K562 (cell line): ENCODE results near the gene TEP1. TPM values are rescaled to one million over a fixed set of nuclear protein-coding genes. Genes with fewer than 3 reads are reported as not detected.

Experiments
- ATAC-seq: fragments of 200-7000 bp; cut with Tn5 transposase; 3 replicates; pipeline ENCODE4 v1.9.1; 2020; ENCODE audit warnings: moderate library complexity
- BruUV-seq: library from RNA; stranded (reverse); fragments of 400-500 nt; replicated peaks from 2 replicates; lab custom pipeline; 2021; lab: Mats Ljungman, UMichigan
- CTCF ChIA-PET: fragments of 300-600 bp; formaldehyde crosslinking; extraction: SDS; loops from one replicate; lab custom pipeline; 2021; ENCODE audit warnings: low intra/inter-chr PET ratio; lab: Yijun Ruan, JAX
- POLR2A ChIA-PET: fragments of 300-600, 350-650 bp; sonication (Branson Sonifier 250); formaldehyde crosslinking; extraction: SDS; loops from one replicate; lab custom pipeline; 2021; ENCODE audit warnings: antibody characterized with exemption, inconsistent platforms; lab: Yijun Ruan, JAX
- DNase-seq, 4 experiments: peaks; one replicate each; pipeline versions ENCODE4 v3.0.0 to v3.0.0-alpha.2; 2011 to 2018; ENCODE audit warnings: low spot score in 3 of 4, mixed read lengths in 3 of 4; ENCODE audit errors: extremely low read depth in 1 of 4
- FAIRE-seq: peaks from 2 replicates; lab custom pipeline; 2011; peaks lifted over from hg19 to GRCh38; lab: Jason Lieb, UNC
- H2AFZ ChIP-seq: 2 replicates; pipeline ENCODE4 v1.6.0; 2011; ENCODE audit warnings: low read depth, low read length, control low read depth, inconsistent platforms
- H3K27ac ChIP-seq: fragments of 200-600 bp; 3 replicates; pipeline ENCODE4 v1.8.0; 2011; ENCODE audit warnings: low read depth, mild to moderate bottlenecking, control low read depth, inconsistent platforms, low read length, moderate library complexity, mixed read lengths; ENCODE audit errors: extremely low read depth
- H3K27me3 ChIP-seq, 2 experiments: fragments of 300-600 bp in 1 of 2; 2 replicates in 1 of 2; 3 replicates in 1 of 2; pipeline versions ENCODE4 v1.6.0 to v1.8.0; 2011; ENCODE audit warnings: inconsistent platforms in 2 of 2, low read length in 2 of 2, mild to moderate bottlenecking in 1 of 2, mixed read lengths in 1 of 2, moderate library complexity in 1 of 2; ENCODE audit not compliant: control insufficient read depth in 2 of 2, insufficient read depth in 2 of 2
- H3K36me3 ChIP-seq: fragments of 300-600 bp; 3 replicates; pipeline ENCODE4 v1.8.0; 2011; ENCODE audit warnings: mild to moderate bottlenecking, low read length, inconsistent platforms; ENCODE audit not compliant: control insufficient read depth, insufficient read depth
- H3K4me1 ChIP-seq, 2 experiments: fragments of 200-600 bp in 1 of 2; replicated peaks in 1 of 2; 2 replicates in 1 of 2; 3 replicates in 1 of 2; pipeline versions ENCODE4 v1.5.1 to v1.8.0; 2011; ENCODE audit warnings: inconsistent platforms in 2 of 2, low read length in 2 of 2, mild to moderate bottlenecking in 1 of 2, mixed read lengths in 1 of 2, moderate library complexity in 1 of 2; ENCODE audit not compliant: control insufficient read depth in 2 of 2, insufficient read depth in 2 of 2
- H3K4me2 ChIP-seq: 2 replicates; pipeline ENCODE4 v1.6.1; 2011; ENCODE audit warnings: low read length, control low read depth, inconsistent platforms, mixed read lengths; ENCODE audit not compliant: insufficient read depth
- H3K4me3 ChIP-seq: fragments of 200-600 bp; sonication (generic), shearing (Covaris generic); 2 replicates; pipeline ENCODE4 v1.5.1; 2016; ENCODE audit warnings: control low read depth, inconsistent platforms
- H3K79me2 ChIP-seq: fragments of 200-600 bp; 3 replicates; pipeline ENCODE4 v1.8.0; 2011; ENCODE audit warnings: low read length, inconsistent platforms; ENCODE audit not compliant: control insufficient read depth, insufficient read depth
- H3K9ac ChIP-seq, 2 experiments: 2 replicates each; pipeline versions ENCODE4 v1.6.0 to v1.6.1; 2011; ENCODE audit warnings: low read depth in 2 of 2, low read length in 2 of 2, control low read depth in 1 of 2, inconsistent platforms in 1 of 2, mild to moderate bottlenecking in 1 of 2, mixed read lengths in 1 of 2; ENCODE audit not compliant: insufficient read depth in 1 of 2
- H3K9me1 ChIP-seq: one replicate; pipeline ENCODE4 v1.6.0; 2011; ENCODE audit warnings: inconsistent platforms, mild to moderate bottlenecking, low read length, moderate library complexity; ENCODE audit not compliant: control insufficient read depth, insufficient read depth
- H3K9me3 ChIP-seq: replicated peaks from 2 replicates; pipeline ENCODE4 v1.5.1; 2011; ENCODE audit warnings: low read depth, low read length, inconsistent platforms; ENCODE audit not compliant: control insufficient read depth, insufficient read depth
- H4K20me1 ChIP-seq: replicated peaks from 2 replicates; pipeline ENCODE4 v1.6.1; 2011; ENCODE audit warnings: low read length, inconsistent platforms, mixed read lengths; ENCODE audit not compliant: control insufficient read depth, insufficient read depth
- CHCHD3 ChIP-seq: fragments of 250-450 bp; sonication (Bioruptor Pico); IDR thresholded peaks from 2 replicates; pipeline ENCODE4 v2.1.2; 2022; ENCODE audit warnings: mild to moderate bottlenecking
- KDM5B ChIP-seq: fragments of 200-600 bp; sonication (generic); IDR thresholded peaks from 2 replicates; pipeline ENCODE4 v1.6.1; 2012; ENCODE audit warnings: low read depth, mild to moderate bottlenecking, moderate library complexity, low read length, control low read depth, inconsistent platforms; ENCODE audit not compliant: insufficient replicate concordance
- ZNF586 ChIP-seq: fragments of 450-650 bp; formaldehyde crosslinking; conservative IDR thresholded peaks from 2 replicates; pipeline ENCODE4 v1.4.0; 2020; ENCODE audit warnings: mild to moderate bottlenecking, moderate library complexity
- ZNF644 ChIP-seq: fragments of 200-800 bp; sonication (Bioruptor generic); IDR thresholded peaks from 2 replicates; pipeline ENCODE4 v1.6.1; 2016; ENCODE audit warnings: low read depth, missing genetic modification characterization, missing compliant biosample characterization
- WGBS: fragments of 100-300 bp; shearing (Covaris generic); methylation state at CpG from one replicate; pipeline ENCODE4 v1.1.6; 2016; ENCODE audit warnings: low coverage, mixed read lengths; ENCODE audit not compliant: insufficient coverage; ENCODE audit errors: missing lambda C conversion rate; 5-methylcytosine and 5-hydroxymethylcytosine counted together
- in situ Hi-C: fragments of 300-500 bp; cut with MboI; formaldehyde crosslinking; loops from 4 replicates; pipeline ENCODE4 v1.15.0; 2018; ENCODE audit warnings: inconsistent platforms, mixed read lengths
- intact Hi-C: fragments of 100-400 bp; cut with micrococcal nuclease; formaldehyde crosslinking; loops from 2 replicates; pipeline ENCODE4 v1.14.2; 2022
- polyA plus RNA-seq, 8 experiments: library from polyadenylated mRNA; depleted of rRNA in 4 of 8; stranded (reverse) in 5 of 8; unstranded in 3 of 8; fragments of >200 nt; fragmentation: Nextera tagmentation in 2 of 8; fragmentation: Illumina TruSeq in 1 of 8; extraction: Ambion mirVana in 2 of 8; extraction: Trizol in 1 of 8; gene quantifications; 2 replicates each; pipeline versions ENCODE4 v1.2.1 to v1.2.3, GENCODE V29; 2011 to 2014; ENCODE audit warnings: inconsistent platforms in 1 of 8, missing spikeins in 1 of 8
- total RNA-seq, 7 experiments: library from RNA; depleted of rRNA in 6 of 7; stranded (reverse); fragments of >200 nt in 6 of 7; fragmentation: Illumina TruSeq in 2 of 7; extraction: Trizol in 2 of 7; gene quantifications; 2 replicates each; pipeline versions ENCODE4 v1.2.1 to v1.2.3, GENCODE V29; 2011 to 2021; ENCODE audit warnings: low replicate concordance in 1 of 7
- TF ChIP-seq, protein P1 (sequence below): sonication (generic); formaldehyde crosslinking; IDR thresholded peaks from 2 replicates; pipeline ENCODE4 v1.8.1; 2023; ENCODE audit warnings: missing genetic modification reagents, mild to moderate bottlenecking, borderline replicate concordance
- TF ChIP-seq, protein P2 (sequence below): fragments of 250-450 bp; sonication (Bioruptor Pico); IDR thresholded peaks from 2 replicates; pipeline ENCODE4 v1.4.0; 2020
- TF ChIP-seq, protein P3 (sequence below): sonication (generic); formaldehyde crosslinking; IDR thresholded peaks from 2 replicates; pipeline ENCODE4 v1.4.0; 2020; ENCODE audit warnings: mild to moderate bottlenecking, missing genetic modification reagents
- TF ChIP-seq, protein P4 (sequence below): fragments of 450-650 bp; conservative IDR thresholded peaks from 2 replicates; pipeline ENCODE4 v1.6.1; 2016; ENCODE audit warnings: missing genetic modification characterization, low read depth, mild to moderate bottlenecking, missing compliant biosample characterization, moderate library complexity

TEP1 gene
- total and polyA plus RNA-seq, 9 of the 15 experiments (the other 6 are each of a cell fraction or from before 2014, with no cell fraction given) = 1.0 to 12.2 (median 7.1) TPM

DNA sequence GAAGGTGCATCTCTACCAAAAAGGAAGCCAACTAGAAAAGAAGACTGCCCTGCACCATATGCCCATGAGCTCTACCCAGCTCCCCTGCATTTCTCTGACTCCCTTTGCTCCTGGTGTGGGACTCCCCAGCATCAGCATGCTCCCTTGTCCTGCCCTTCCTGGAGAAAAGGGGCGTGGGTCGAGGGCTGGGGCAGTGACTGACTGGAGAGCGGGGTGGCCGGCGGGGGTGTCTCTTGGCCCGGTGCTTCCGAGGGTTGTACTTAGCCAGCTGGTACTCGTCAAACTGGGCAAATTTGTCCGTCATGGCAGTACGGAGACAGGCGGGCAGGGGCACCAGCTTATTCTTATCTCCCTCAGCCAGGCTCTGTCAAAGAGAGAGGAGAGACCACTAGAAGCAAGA lies 9.8 kb downstream of the TEP1 start:
- Histone ChIP-seq H3K4me2 (no peak overlapping the region), H3K9ac (no peak overlapping the region), H3K27ac (no peak overlapping the region), H3K27me3 (no peaks in the 10 kb centered on the region), H3K9me3 (no peaks in the 10 kb centered on the region), H3K4me1 (no peaks in the 10 kb centered on the region; a peak in 1 of 5 replicates), H3K79me2 (no peaks in the 10 kb centered on the region), H3K36me3 (peaks cover 31% of the 10 kb centered on the region; the same call in 2 of the 3 replicates), H4K20me1 (no peaks in the 10 kb centered on the region), H3K4me3 (no peak overlapping the region), H3K9me1 (peaks cover 3% of the 10 kb centered on the region), H2AFZ (no peak overlapping the region)
- FAIRE-seq (no peak), DNase-seq (no peak), ATAC-seq (no peak)
- CTCF ChIA-PET = no interaction called here
- no TSS peak for BruUV-seq
- intact Hi-C loops (no loop called here), in situ Hi-C loops (no loop called here)
- POLR2A ChIA-PET = no interaction called here
- 82% methylated on average over 11 of the region's 11 CpGs for WGBS
- TF ChIP-seq, protein P1, sequence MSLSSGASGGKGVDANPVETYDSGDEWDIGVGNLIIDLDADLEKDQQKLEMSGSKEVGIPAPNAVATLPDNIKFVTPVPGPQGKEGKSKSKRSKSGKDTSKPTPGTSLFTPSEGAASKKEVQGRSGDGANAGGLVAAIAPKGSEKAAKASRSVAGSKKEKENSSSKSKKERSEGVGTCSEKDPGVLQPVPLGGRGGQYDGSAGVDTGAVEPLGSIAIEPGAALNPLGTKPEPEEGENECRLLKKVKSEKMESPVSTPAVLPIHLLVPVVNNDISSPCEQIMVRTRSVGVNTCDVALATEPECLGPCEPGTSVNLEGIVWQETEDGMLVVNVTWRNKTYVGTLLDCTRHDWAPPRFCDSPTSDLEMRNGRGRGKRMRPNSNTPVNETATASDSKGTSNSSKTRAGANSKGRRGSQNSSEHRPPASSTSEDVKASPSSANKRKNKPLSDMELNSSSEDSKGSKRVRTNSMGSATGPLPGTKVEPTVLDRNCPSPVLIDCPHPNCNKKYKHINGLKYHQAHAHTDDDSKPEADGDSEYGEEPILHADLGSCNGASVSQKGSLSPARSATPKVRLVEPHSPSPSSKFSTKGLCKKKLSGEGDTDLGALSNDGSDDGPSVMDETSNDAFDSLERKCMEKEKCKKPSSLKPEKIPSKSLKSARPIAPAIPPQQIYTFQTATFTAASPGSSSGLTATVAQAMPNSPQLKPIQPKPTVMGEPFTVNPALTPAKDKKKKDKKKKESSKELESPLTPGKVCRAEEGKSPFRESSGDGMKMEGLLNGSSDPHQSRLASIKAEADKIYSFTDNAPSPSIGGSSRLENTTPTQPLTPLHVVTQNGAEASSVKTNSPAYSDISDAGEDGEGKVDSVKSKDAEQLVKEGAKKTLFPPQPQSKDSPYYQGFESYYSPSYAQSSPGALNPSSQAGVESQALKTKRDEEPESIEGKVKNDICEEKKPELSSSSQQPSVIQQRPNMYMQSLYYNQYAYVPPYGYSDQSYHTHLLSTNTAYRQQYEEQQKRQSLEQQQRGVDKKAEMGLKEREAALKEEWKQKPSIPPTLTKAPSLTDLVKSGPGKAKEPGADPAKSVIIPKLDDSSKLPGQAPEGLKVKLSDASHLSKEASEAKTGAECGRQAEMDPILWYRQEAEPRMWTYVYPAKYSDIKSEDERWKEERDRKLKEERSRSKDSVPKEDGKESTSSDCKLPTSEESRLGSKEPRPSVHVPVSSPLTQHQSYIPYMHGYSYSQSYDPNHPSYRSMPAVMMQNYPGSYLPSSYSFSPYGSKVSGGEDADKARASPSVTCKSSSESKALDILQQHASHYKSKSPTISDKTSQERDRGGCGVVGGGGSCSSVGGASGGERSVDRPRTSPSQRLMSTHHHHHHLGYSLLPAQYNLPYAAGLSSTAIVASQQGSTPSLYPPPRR (CRISPR knock-in tag) = no peak
- TF ChIP-seq KDM5B = no peak
- TF ChIP-seq, protein P2, sequence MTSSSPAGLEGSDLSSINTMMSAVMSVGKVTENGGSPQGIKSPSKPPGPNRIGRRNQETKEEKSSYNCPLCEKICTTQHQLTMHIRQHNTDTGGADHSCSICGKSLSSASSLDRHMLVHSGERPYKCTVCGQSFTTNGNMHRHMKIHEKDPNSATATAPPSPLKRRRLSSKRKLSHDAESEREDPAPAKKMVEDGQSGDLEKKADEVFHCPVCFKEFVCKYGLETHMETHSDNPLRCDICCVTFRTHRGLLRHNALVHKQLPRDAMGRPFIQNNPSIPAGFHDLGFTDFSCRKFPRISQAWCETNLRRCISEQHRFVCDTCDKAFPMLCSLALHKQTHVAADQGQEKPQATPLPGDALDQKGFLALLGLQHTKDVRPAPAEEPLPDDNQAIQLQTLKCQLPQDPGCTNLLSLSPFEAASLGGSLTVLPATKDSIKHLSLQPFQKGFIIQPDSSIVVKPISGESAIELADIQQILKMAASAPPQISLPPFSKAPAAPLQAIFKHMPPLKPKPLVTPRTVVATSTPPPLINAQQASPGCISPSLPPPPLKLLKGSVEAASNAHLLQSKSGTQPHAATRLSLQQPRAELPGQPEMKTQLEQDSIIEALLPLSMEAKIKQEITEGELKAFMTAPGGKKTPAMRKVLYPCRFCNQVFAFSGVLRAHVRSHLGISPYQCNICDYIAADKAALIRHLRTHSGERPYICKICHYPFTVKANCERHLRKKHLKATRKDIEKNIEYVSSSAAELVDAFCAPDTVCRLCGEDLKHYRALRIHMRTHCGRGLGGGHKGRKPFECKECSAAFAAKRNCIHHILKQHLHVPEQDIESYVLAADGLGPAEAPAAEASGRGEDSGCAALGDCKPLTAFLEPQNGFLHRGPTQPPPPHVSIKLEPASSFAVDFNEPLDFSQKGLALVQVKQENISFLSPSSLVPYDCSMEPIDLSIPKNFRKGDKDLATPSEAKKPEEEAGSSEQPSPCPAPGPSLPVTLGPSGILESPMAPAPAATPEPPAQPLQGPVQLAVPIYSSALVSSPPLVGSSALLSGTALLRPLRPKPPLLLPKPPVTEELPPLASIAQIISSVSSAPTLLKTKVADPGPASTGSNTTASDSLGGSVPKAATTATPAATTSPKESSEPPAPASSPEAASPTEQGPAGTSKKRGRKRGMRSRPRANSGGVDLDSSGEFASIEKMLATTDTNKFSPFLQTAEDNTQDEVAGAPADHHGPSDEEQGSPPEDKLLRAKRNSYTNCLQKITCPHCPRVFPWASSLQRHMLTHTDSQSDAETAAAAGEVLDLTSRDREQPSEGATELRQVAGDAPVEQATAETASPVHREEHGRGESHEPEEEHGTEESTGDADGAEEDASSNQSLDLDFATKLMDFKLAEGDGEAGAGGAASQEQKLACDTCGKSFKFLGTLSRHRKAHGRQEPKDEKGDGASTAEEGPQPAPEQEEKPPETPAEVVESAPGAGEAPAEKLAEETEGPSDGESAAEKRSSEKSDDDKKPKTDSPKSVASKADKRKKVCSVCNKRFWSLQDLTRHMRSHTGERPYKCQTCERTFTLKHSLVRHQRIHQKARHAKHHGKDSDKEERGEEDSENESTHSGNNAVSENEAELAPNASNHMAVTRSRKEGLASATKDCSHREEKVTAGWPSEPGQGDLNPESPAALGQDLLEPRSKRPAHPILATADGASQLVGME (CRISPR knock-in tag) = no peak
- TF ChIP-seq, protein P3, sequence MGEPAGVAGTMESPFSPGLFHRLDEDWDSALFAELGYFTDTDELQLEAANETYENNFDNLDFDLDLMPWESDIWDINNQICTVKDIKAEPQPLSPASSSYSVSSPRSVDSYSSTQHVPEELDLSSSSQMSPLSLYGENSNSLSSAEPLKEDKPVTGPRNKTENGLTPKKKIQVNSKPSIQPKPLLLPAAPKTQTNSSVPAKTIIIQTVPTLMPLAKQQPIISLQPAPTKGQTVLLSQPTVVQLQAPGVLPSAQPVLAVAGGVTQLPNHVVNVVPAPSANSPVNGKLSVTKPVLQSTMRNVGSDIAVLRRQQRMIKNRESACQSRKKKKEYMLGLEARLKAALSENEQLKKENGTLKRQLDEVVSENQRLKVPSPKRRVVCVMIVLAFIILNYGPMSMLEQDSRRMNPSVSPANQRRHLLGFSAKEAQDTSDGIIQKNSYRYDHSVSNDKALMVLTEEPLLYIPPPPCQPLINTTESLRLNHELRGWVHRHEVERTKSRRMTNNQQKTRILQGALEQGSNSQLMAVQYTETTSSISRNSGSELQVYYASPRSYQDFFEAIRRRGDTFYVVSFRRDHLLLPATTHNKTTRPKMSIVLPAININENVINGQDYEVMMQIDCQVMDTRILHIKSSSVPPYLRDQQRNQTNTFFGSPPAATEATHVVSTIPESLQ (CRISPR knock-in tag) = no peak
- TF ChIP-seq ZNF644 (tag) = no peak
- TF ChIP-seq ZNF586 (CRISPR knock-in tag) = no peak
- TF ChIP-seq CHCHD3 = no peak
- TF ChIP-seq, protein P4, sequence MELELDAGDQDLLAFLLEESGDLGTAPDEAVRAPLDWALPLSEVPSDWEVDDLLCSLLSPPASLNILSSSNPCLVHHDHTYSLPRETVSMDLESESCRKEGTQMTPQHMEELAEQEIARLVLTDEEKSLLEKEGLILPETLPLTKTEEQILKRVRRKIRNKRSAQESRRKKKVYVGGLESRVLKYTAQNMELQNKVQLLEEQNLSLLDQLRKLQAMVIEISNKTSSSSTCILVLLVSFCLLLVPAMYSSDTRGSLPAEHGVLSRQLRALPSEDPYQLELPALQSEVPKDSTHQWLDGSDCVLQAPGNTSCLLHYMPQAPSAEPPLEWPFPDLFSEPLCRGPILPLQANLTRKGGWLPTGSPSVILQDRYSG (tag) = no peak
